Astrocyte (in vitro differentiated cells and primary cell): ENCODE results near the gene SPRR2E.

Source experiments
- EZH2 ChIP-seq: IDR thresholded peaks from 2 replicates; pipeline ENCODE4 v1.6.1; 2012; ENCODE audit warnings: mild to moderate bottlenecking, low read length, inconsistent platforms; ENCODE audit not compliant: insufficient read depth
- TF ChIP-seq, protein P1 (sequence below): IDR thresholded peaks from 2 replicates; pipeline ENCODE4 v1.5.1; 2011; ENCODE audit warnings: low read depth, mild to moderate bottlenecking, inconsistent platforms, low read length, moderate library complexity; ENCODE audit not compliant: insufficient read depth

DNA sequence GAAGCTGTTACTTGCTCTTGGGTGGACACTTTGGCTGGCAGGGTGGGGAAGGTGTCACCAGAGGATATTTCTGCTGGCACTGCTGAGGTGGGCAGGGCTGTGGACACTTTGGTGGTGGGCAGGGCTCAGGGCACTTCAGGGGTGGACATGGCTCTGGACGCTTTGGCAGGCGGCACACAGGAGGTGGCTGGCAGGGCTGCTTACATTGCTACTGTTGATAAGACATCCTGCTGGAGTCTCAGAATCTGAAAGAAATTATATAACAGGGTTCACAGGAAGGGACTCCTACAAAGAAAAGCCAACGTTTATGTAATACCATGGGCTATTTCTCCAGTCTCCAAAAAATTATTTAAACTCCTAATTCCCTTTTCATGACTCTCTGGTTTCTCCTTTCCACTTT is 46.2 kb upstream of the SPRR2E start:
- TF ChIP-seq, protein P1, sequence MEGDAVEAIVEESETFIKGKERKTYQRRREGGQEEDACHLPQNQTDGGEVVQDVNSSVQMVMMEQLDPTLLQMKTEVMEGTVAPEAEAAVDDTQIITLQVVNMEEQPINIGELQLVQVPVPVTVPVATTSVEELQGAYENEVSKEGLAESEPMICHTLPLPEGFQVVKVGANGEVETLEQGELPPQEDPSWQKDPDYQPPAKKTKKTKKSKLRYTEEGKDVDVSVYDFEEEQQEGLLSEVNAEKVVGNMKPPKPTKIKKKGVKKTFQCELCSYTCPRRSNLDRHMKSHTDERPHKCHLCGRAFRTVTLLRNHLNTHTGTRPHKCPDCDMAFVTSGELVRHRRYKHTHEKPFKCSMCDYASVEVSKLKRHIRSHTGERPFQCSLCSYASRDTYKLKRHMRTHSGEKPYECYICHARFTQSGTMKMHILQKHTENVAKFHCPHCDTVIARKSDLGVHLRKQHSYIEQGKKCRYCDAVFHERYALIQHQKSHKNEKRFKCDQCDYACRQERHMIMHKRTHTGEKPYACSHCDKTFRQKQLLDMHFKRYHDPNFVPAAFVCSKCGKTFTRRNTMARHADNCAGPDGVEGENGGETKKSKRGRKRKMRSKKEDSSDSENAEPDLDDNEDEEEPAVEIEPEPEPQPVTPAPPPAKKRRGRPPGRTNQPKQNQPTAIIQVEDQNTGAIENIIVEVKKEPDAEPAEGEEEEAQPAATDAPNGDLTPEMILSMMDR = no peak
- no peak for TF ChIP-seq EZH2
